ENCODE results near the gene LY86.

Gene LY86

GRCh38 chr6:6556738-6557503 lies 31.6 kb upstream of the LY86 start:
- no peaks in the 10 kb centered on the region for H3K36me3 ChIP-seq (ENCODE audit: control insufficient read depth, insufficient read depth, low read length)
- H3K4me3 ChIP-seq (ENCODE audit: low read length), result no peak overlapping the region
- H3K9me3 ChIP-seq (ENCODE audit: control insufficient read depth, insufficient read depth, low read length), result no peaks in the 10 kb centered on the region
- no peak overlapping the region for H3K27ac ChIP-seq (ENCODE audit: low read length)
- H3K27me3 ChIP-seq (ENCODE audit: control insufficient read depth, insufficient read depth, low read length), result no peaks in the 10 kb centered on the region
- WGBS (ENCODE audit: insufficient coverage, insufficient read length), result no CpG with 5 or more reads among the region's 10 CpGs
- DNase-seq (ENCODE audit: low read depth, low spot score), result peak; percentile 29
- H3K4me1 ChIP-seq (ENCODE audit: control insufficient read depth, insufficient read depth, low read length), result no peaks in the 10 kb centered on the region

- DNase-seq (ENCODE audit: low read depth, low spot score), result no peak
- Histone ChIP-seq H3K9me3 (ENCODE audit: control insufficient read depth, insufficient read depth, low read length) (no peaks in the 10 kb centered on the region), H3K4me1 (ENCODE audit: control insufficient read depth, insufficient read depth, low read length) (no peaks in the 10 kb centered on the region), H3K36me3 (ENCODE audit: control insufficient read depth, insufficient read depth, low read length) (no peaks in the 10 kb centered on the region), H3K27ac (ENCODE audit: low read length) (no peak overlapping the region), H3K4me3 (ENCODE audit: low read length) (no peak overlapping the region), H3K27me3 (ENCODE audit: control insufficient read depth, insufficient read depth, low read length) (no peaks in the 10 kb centered on the region)
- WGBS (ENCODE audit: insufficient coverage, insufficient read length), result no CpG with 5 or more reads among the region's 4 CpGs
These were observed 31.0 kb upstream of the LY86 start for GRCh38 chr6:6557504-6557839.

- no peaks in the 10 kb centered on the region for H3K4me1 ChIP-seq (ENCODE audit: control insufficient read depth, insufficient read depth, low read length)
- H3K4me3 ChIP-seq (ENCODE audit: low read length), result no peak overlapping the region
- H3K27me3 ChIP-seq (ENCODE audit: control insufficient read depth, insufficient read depth, low read length), result no peaks in the 10 kb centered on the region
- DNase-seq (ENCODE audit: low read depth, low spot score), result no peak
- 100% methylated on average over 1 of the region's 7 CpGs for WGBS (ENCODE audit: insufficient coverage, insufficient read length)
- H3K27ac ChIP-seq (ENCODE audit: low read length), result no peak overlapping the region
- H3K9me3 ChIP-seq (ENCODE audit: control insufficient read depth, insufficient read depth, low read length), result no peaks in the 10 kb centered on the region
- no peaks in the 10 kb centered on the region for H3K36me3 ChIP-seq (ENCODE audit: control insufficient read depth, insufficient read depth, low read length)
These were observed 30.6 kb upstream of the LY86 start for GRCh38 chr6:6557886-6558285.

- Histone ChIP-seq H3K27ac (ENCODE audit: low read length) (no peak overlapping the region), H3K9me3 (ENCODE audit: control insufficient read depth, insufficient read depth, low read length) (no peaks in the 10 kb centered on the region), H3K36me3 (ENCODE audit: control insufficient read depth, insufficient read depth, low read length) (no peaks in the 10 kb centered on the region), H3K27me3 (ENCODE audit: control insufficient read depth, insufficient read depth, low read length) (no peaks in the 10 kb centered on the region), H3K4me3 (ENCODE audit: low read length) (no peak overlapping the region), H3K4me1 (ENCODE audit: control insufficient read depth, insufficient read depth, low read length) (no peaks in the 10 kb centered on the region)
- DNase-seq (ENCODE audit: low read depth, low spot score), result no peak
- no CpG with 5 or more reads among the region's 6 CpGs for WGBS (ENCODE audit: insufficient coverage, insufficient read length)
These were observed 28.4 kb upstream of the LY86 start for GRCh38 chr6:6559994-6560570.

GRCh38 chr6:6560909-6561308 lies 27.6 kb upstream of the LY86 start:
- Histone ChIP-seq H3K4me3 (ENCODE audit: low read length) (no peak overlapping the region), H3K4me1 (ENCODE audit: control insufficient read depth, insufficient read depth, low read length) (no peaks in the 10 kb centered on the region), H3K27ac (ENCODE audit: low read length) (no peak overlapping the region), H3K9me3 (ENCODE audit: control insufficient read depth, insufficient read depth, low read length) (no peaks in the 10 kb centered on the region), H3K36me3 (ENCODE audit: control insufficient read depth, insufficient read depth, low read length) (no peaks in the 10 kb centered on the region), H3K27me3 (ENCODE audit: control insufficient read depth, insufficient read depth, low read length) (no peaks in the 10 kb centered on the region)
- no CpG with 5 or more reads among the region's 3 CpGs for WGBS (ENCODE audit: insufficient coverage, insufficient read length)
- no peak for DNase-seq (ENCODE audit: low read depth, low spot score)

- Histone ChIP-seq H3K4me3 (ENCODE audit: low read length) (no peak overlapping the region), H3K4me1 (ENCODE audit: control insufficient read depth, insufficient read depth, low read length) (no peaks in the 10 kb centered on the region), H3K27ac (ENCODE audit: low read length) (no peak overlapping the region), H3K27me3 (ENCODE audit: control insufficient read depth, insufficient read depth, low read length) (no peaks in the 10 kb centered on the region), H3K9me3 (ENCODE audit: control insufficient read depth, insufficient read depth, low read length) (no peaks in the 10 kb centered on the region), H3K36me3 (ENCODE audit: control insufficient read depth, insufficient read depth, low read length) (no peaks in the 10 kb centered on the region)
- no peak for DNase-seq (ENCODE audit: low read depth, low spot score)
- WGBS (ENCODE audit: insufficient coverage, insufficient read length), result no CpG with 5 or more reads among the region's 5 CpGs
These were observed 24.4 kb upstream of the LY86 start for GRCh38 chr6:6564154-6564553.

- Histone ChIP-seq H3K4me1 (ENCODE audit: control insufficient read depth, insufficient read depth, low read length) (no peaks in the 10 kb centered on the region), H3K36me3 (ENCODE audit: control insufficient read depth, insufficient read depth, low read length) (no peaks in the 10 kb centered on the region), H3K27me3 (ENCODE audit: control insufficient read depth, insufficient read depth, low read length) (no peaks in the 10 kb centered on the region), H3K27ac (ENCODE audit: low read length) (no peak overlapping the region), H3K9me3 (ENCODE audit: control insufficient read depth, insufficient read depth, low read length) (no peaks in the 10 kb centered on the region), H3K4me3 (ENCODE audit: low read length) (no peak overlapping the region)
- no CpG with 5 or more reads among the region's 4 CpGs for WGBS (ENCODE audit: insufficient coverage, insufficient read length)
- DNase-seq (ENCODE audit: low read depth, low spot score), result no peak
These were observed 23.5 kb upstream of the LY86 start for GRCh38 chr6:6565069-6565468.

GRCh38 chr6:6565488-6565887 lies 23.0 kb upstream of the LY86 start:
- Histone ChIP-seq H3K27ac (ENCODE audit: low read length) (no peak overlapping the region), H3K36me3 (ENCODE audit: control insufficient read depth, insufficient read depth, low read length) (no peaks in the 10 kb centered on the region), H3K4me1 (ENCODE audit: control insufficient read depth, insufficient read depth, low read length) (no peaks in the 10 kb centered on the region), H3K9me3 (ENCODE audit: control insufficient read depth, insufficient read depth, low read length) (no peaks in the 10 kb centered on the region), H3K4me3 (ENCODE audit: low read length) (no peak overlapping the region), H3K27me3 (ENCODE audit: control insufficient read depth, insufficient read depth, low read length) (no peaks in the 10 kb centered on the region)
- DNase-seq (ENCODE audit: low read depth, low spot score), result no peak
- no CpG with 5 or more reads among the region's 3 CpGs for WGBS (ENCODE audit: insufficient coverage, insufficient read length)

- Histone ChIP-seq H3K4me3 (ENCODE audit: low read length) (no peak overlapping the region), H3K27ac (ENCODE audit: low read length) (no peak overlapping the region), H3K9me3 (ENCODE audit: control insufficient read depth, insufficient read depth, low read length) (no peaks in the 10 kb centered on the region), H3K36me3 (ENCODE audit: control insufficient read depth, insufficient read depth, low read length) (no peaks in the 10 kb centered on the region), H3K4me1 (ENCODE audit: control insufficient read depth, insufficient read depth, low read length) (no peaks in the 10 kb centered on the region), H3K27me3 (ENCODE audit: control insufficient read depth, insufficient read depth, low read length) (no peaks in the 10 kb centered on the region)
- WGBS (ENCODE audit: insufficient coverage, insufficient read length), result no CpG with 5 or more reads among the region's 4 CpGs
- DNase-seq (ENCODE audit: low read depth, low spot score), result no peak
These were observed 21.8 kb upstream of the LY86 start for GRCh38 chr6:6566766-6567165.

- H3K4me3 ChIP-seq (ENCODE audit: low read length), result no peak overlapping the region
- no peaks in the 10 kb centered on the region for H3K27me3 ChIP-seq (ENCODE audit: control insufficient read depth, insufficient read depth, low read length)
- DNase-seq (ENCODE audit: low read depth, low spot score), result no peak
These were observed 19.3 kb upstream of the LY86 start for GRCh38 chr6:6569096-6569810.

More at GRCh38 chr6:6569096-6569810, 19.3 kb upstream of the LY86 start:
- H3K27ac ChIP-seq (ENCODE audit: low read length), result no peak overlapping the region
- no peaks in the 10 kb centered on the region for H3K9me3 ChIP-seq (ENCODE audit: control insufficient read depth, insufficient read depth, low read length)
- H3K4me1 ChIP-seq (ENCODE audit: control insufficient read depth, insufficient read depth, low read length), result no peaks in the 10 kb centered on the region
- WGBS (ENCODE audit: insufficient coverage, insufficient read length), result no CpG with 5 or more reads among the region's 13 CpGs
- no peaks in the 10 kb centered on the region for H3K36me3 ChIP-seq (ENCODE audit: control insufficient read depth, insufficient read depth, low read length)

Measured in iPS DF 6.9 (cell line).